ENCODE measurements around the gene P2RY10.
"Not testable (repeated sequence)": the region's sequence is repeated elsewhere in the genome, so short reads cannot be mapped to it uniquely, and the experiment has no call there.

Gene P2RY10, protein sequence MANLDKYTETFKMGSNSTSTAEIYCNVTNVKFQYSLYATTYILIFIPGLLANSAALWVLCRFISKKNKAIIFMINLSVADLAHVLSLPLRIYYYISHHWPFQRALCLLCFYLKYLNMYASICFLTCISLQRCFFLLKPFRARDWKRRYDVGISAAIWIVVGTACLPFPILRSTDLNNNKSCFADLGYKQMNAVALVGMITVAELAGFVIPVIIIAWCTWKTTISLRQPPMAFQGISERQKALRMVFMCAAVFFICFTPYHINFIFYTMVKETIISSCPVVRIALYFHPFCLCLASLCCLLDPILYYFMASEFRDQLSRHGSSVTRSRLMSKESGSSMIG

DNA sequence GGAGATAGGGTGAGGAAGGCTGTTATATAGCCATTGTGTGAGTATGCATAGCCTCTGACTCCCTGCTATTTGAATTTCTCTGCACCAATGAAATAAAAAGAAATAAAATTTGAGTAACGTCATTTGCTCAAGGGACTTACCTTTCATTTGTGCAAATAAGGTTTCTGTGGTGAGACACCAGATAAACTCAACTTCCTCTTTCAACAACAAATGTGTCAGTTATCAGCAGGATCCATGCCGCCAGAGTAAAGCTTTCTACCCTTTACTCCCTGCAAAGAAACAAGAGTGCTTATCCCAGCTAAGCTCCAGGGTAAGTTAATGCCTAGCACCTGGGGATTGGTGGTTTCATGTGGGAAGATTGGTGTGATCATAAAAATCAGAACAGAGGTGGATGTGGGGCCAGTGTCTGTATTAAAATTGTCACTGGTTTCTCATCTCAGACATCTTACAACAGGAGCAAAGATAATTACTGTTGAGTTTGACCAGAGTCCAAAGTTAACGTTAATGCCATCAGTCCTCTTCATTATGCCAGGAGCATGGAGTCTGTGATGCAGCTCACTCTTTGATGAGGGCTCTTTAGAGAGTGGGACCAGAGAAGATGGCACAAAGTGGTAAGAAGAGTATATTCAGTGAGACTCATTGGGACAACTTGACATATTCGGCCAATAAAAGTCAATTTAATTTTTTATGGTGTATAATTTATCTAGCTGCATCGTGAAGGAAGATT, at the start of gene P2RY10:
TSS of gene P2RY10 (plus strand) at position 206 of the 727 bp plus-strand sequence. CDS start 15,130 bp downstream, outside the sequence.
- peak in 1 of 2 experiments; percentile 1 for DNase-seq

- DNase-seq = no peak
These were observed 22.4 kb upstream of the P2RY10 start for GRCh38 chrX:78922754-78923153.

DNA sequence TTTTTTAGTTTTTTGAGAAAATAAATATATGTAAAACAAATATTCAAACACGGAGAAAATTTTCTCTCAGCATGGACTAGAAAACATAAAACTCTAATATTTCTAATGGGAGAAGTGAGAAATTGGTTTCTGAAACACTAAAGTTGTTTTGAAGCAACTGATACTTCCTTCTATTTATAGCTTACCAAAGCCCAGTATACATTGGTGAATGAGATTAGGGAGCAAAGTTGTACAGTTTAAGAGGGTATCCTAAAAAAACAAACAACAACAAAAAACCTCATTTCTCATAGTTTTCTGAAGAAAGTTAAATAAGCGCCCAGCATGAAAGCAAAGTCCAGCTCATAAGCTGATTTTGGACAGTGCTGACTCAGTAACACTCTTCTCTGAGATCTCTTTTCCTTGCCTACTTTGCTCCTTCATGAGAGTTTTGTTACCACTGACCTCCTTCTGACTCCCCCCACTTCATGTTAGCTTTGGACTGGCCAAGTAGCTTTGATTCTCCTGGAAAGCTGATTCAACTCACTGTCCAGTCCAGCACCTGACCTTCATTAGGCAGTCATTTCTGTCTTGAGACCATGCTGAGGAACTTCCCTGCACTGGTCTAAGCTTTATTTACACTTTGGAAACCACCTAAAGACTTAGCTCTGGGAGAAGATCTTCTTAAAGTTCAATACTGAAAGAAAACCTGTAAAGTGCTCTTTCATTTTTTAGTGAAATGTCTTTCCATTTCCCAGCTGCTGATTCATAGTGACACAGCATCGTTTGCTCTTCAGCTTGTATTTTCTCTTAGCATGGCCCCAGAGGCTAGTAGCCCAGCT, 21.8 kb upstream of the P2RY10 start:
- DNase-seq = no peak

GRCh38 chrX:78931814-78932213, 13.4 kb upstream of the P2RY10 start:
- no peak for DNase-seq

DNA sequence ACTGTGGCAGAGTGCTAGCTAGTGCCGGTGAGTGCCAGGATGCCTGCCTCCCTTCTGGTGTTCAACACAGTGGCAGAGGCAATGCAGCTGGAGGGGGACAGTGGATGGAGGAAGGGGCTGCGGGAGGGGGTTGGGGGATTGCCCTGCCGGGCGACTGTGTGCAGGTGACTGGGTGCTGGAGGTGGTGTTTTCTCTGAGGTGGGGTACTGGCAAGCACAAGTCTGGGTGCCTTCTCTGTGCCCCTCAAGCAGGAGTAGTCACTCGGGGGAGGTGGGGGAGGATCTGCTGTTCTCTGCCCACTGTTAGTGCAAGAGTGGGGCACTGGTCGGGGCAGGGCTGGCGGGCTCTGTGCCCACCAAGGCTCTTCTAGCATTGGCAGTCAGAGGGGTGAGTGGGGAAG, 10.3 kb upstream of the P2RY10 start:
- no peak for DNase-seq

GRCh38 chrX:78944351-78944750, 840 bp upstream of the P2RY10 start:
- DNase-seq = no peak

GRCh38 chrX:78946178-78946931, 1.2 kb downstream of the P2RY10 start:
- no peak for DNase-seq

DNA sequence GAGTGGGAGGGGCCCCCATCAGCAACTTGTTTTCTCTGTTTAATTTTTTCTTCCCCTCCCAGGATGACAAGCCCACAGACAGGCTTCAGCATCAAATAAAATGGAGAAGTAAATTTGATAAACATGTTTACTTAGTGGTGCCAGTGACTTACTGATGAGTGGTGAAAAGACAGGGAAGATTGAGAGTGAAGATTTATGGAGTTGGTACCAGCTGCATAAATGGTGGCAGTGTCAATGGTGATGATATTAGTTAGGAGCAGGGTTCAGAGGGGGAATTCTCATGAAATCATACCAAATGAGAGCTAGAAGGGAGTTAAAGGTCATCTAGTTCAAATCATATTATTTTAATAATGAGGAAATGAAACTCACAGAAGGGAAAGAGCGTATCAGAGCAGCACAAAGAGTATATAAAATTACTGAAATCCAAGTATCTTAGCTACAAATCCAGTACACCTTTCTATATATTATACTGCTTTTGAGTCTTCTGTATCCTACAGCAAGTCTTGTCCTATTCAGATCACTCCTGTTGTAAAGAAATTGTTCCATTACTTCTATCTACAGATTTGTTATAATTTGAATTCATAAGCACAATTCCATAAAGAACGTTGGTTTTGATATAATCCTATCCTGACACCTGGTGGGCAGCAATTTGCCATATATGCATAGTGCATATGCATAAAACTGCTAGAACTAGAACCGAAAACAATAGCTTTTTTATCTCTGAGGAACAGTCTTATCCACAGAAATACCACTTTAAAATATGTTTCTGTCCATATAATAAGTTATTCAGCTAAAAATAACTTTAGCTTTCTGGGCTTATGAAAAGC, 5.0 kb downstream of the P2RY10 start:
- DNase-seq = no peak

- DNase-seq = no peak
These were observed 12.0 kb downstream of the P2RY10 start for GRCh38 chrX:78957049-78957767.

DNA sequence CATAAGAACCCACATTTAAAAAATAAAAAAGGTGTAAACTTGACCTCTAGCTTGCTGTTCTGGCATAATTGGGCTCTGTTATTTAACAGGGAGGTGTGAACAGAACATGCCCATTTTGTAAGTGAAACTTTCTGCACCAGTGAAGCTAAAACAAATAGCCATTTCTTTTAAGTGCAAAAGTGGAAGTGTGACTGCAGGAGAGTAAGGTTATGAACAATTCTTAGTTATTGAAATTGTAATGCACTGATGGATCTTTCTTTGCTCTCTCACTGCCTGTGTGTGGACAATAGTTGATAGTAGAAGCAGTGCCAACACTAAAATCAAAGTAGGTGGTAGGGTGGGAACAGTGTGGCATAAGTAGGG, 12.6 kb downstream of the P2RY10 start:
- no peak for DNase-seq

DNA sequence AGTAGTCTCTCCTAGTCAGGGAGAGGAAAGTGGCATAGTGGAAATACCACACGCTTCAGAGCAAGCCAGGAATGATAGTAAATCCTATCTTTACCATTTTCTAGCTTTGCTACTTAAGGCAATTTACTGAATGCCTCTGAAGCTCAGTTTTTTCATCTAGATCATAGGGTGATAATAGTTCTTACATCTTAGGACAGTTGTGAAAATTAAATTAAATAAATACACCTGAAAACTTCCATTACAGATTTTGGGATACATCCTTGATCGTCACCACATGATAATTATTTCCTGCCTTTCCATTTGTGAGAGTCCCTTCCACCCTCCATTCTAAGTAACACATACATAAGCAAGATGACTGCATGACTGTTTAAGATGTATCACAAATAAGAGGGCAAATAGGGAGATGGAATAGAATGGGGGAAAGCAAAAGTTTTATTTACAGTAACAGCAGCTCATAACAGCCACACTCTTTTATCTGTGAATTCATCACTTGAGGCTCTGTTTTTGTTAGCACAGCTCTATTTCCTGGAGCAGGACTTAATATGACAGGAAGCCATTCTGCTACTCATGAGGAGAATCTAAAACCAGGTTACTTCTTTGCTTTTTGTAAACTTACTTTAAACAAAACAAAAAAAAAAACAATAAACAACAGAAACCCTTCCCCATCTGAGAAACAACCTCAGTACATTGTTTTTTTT, 13.4 kb downstream of the P2RY10 start:
- no peak for DNase-seq

DNA sequence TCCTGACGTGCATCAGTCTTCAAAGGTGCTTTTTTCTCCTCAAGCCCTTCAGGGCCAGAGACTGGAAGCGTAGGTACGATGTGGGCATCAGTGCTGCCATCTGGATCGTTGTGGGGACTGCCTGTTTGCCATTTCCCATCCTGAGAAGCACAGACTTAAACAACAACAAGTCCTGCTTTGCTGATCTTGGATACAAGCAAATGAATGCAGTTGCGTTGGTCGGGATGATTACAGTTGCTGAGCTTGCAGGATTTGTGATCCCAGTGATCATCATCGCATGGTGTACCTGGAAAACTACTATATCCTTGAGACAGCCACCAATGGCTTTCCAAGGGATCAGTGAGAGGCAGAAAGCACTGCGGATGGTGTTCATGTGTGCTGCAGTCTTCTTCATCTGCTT, 15.7 kb downstream of the P2RY10 start:
- no peak for DNase-seq

- DNase-seq = no peak
These were observed 19.4 kb downstream of the P2RY10 start for GRCh38 chrX:78964598-78964997.

DNA sequence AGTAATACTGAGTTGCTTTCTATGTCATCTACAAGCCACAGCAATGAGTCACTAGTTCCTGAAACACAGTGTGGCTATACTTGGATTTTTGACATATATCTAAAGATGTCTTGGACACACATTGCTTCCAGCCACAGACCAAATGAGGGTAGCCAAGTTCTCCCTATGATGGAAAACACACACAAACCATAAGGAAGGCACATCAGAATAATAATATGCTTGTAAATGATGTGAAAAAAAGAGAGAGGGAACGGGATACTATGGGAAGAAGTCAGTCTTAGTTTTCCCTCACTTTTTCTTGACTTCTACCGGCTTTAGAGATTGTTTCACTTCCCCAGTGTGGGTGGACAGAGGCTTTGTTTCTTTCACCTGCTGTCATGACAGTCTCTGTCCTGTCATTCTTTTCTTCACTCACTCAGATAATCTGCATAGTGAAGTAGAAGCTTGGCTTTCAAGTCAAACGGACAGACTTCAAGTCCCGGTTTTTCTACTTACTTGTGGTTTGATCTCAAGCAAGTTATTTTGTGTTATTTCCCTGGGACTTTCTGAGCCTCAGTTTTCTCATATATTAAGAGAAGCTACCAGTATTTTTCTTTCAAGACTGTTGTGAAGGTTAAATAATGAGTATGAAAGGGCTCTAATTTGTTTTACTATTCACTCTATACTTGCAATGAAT, 34.7 kb downstream of the P2RY10 start:
- no peak for DNase-seq

- DNase-seq = no peak
These were observed 44.2 kb downstream of the P2RY10 start for GRCh38 chrX:78989349-78989748.

GRCh38 chrX:78997870-78998558, 52.8 kb downstream of the P2RY10 start:
- peak in 1 of 2 experiments; percentile 1 for DNase-seq

- not testable (repeated sequence) for DNase-seq
These were observed 62.3 kb downstream of the P2RY10 start for GRCh38 chrX:79007540-79007939.

Data from stimulated activated CD4-positive, alpha-beta T cell treated with anti-CD3 and anti-CD28 coated beads, Interleukin-4, amount 100 ng/mL, for 4 hours (primary cell).